ENCODE measurements around the gene PAX8.

GRCh38 chr2:113173542-113174375, 105.0 kb downstream of the PAX8 start, which contains the start of gene PSD4:
- TF ChIP-seq CTCF (IDR thresholded peaks at IDR 0.05; ENCODE audit: low read depth, low read length, poor library complexity, severe bottlenecking) (peak; percentile 18), EZH2phosphoT487 (IDR thresholded peaks at IDR 0.05; ENCODE audit: borderline replicate concordance, low read length) (no peak)
